ENCODE data around the gene TBC1D3. TPM values are rescaled to one million over a fixed set of nuclear protein-coding genes. Genes with fewer than 3 reads are reported as not detected.
"Not testable (repeated sequence)": the region's sequence is repeated elsewhere in the genome, so short reads cannot be mapped to it uniquely, and the experiment has no call there.

TBC1D3 gene
- total RNA-seq: not detected

- not testable (repeated sequence) for DNase-seq (ENCODE audit: low spot score)
Observed at GRCh38 chr17:38192455-38192854, at the start of gene TBC1D3. TBC1D3 (minus strand) TSS chr17:38192555; CDS start chr17:38191029, 1,526 bp downstream.

DNA sequence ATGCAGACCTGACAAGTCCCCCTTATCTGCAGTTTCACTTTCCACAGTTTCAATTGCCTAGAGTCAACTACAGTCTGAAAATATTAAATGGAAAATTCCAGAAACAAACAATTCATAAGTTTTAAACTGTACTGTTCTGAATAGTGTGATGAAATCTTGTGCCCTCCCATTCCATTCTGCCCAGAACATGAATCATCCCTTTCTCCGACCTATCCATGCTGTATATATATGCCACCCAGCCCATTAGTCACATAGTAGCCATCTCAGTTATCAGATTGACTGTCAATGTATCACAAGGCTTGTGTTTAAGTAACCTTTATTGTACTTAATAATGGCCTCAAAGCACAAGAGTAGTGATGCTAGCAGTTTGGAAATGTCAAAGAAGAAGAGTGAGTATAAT lies 40.4 kb upstream of the TBC1D3 start:
- DNase-seq (ENCODE audit: low spot score): not testable (repeated sequence)

DNA sequence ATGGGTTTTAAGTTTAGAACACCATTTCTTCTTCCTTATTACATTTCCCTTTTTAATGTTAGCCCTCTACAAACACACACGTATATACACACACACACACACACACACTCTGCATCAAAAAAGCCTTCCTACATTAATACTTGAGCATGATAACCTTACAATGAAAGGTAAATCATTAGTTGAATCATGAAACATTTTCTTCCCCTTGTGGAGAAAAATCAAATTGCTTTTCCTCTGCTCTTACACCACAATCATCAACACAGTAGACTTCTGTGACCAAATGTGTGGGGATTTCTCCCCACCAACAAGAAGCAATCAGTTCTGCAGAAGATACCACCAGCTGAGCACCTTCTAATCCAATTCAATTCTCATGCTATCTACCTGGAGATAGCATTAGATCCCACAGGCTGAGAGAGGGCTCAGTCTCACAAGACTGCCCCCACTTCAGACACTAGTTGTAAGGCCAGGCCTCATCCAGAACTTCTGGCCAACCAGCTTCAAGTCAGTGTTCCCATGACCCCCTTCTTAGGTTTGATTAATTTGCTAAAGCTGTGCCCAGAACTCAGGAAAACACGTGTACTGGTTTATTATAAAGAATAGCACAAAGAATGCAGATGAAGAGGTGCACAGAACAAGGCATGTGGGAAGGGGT lies 33.6 kb upstream of the TBC1D3 start:
- DNase-seq (ENCODE audit: low spot score): not testable (repeated sequence)

- DNase-seq (ENCODE audit: low spot score): not testable (repeated sequence)
Observed at GRCh38 chr17:38220867-38221266, 28.5 kb upstream of the TBC1D3 start.

GRCh38 chr17:38200271-38200670 lies 7.9 kb upstream of the TBC1D3 start:
- not testable (repeated sequence) for DNase-seq (ENCODE audit: low spot score)

DNA sequence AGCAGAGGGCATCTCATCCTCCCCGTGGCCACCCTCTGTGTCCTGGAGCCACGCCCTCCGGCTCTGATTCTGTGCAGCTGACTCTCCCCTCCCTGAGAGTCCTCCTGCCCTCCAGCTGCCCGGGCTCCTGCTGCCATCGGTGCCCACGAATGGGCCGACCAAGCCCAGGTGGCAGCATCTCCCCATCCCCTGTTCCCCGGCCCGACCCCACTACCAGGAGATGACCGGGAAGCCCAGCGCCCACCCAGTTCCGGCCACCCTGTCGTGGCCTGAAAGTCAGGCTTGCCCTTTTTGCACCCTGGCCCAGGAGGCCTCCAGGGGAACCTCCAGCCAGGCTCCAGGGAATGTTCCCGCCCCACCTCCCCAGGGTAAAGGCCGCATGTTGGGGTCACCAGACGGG lies 57.5 kb downstream of the TBC1D3 start:
- DNase-seq (ENCODE audit: low spot score): peak; percentile 7

Other genes with a start within 250 kb of the TBC1D3 start
- gene TBC1D3L, start 203.5 kb downstream of the TBC1D3 start, total RNA-seq: 19.7 TPM
- 0.58 TPM for gene TBC1D3D, start 188.6 kb downstream of the TBC1D3 start, total RNA-seq
- gene TBC1D3C, start 123.9 kb downstream of the TBC1D3 start, total RNA-seq: not detected
- not detected for gene TBC1D3E, start 64.6 kb downstream of the TBC1D3 start, total RNA-seq
- 27.6 TPM for gene MRPL45, start 104.6 kb upstream of the TBC1D3 start, total RNA-seq
- 0.23 TPM for gene GPR179, start 151.4 kb upstream of the TBC1D3 start, total RNA-seq
- 19.4 TPM for gene SOCS7, start 159.3 kb upstream of the TBC1D3 start, total RNA-seq
- gene ARHGAP23, start 235.9 kb upstream of the TBC1D3 start, total RNA-seq: 37.6 TPM

Measured in mucosa of gallbladder (tissue), 1 donor.